WTC11 (cell line): Measurements from ENCODE around the gene RHOB. TPM values are rescaled to one million over a fixed set of nuclear protein-coding genes. Genes with fewer than 3 reads are reported as not detected.

ENCODE experiments used
- ATAC-seq: fragments of 200-7000 bp; cut with Tn5 transposase; 2 replicates; pipeline ENCODE4 v1.10.0; 2021; ENCODE audit warnings: mild to moderate bottlenecking, moderate library complexity
- CTCF ChIA-PET: fragments of 300-600 bp; sonication (Branson Sonifier 250); formaldehyde crosslinking; loops from one replicate; lab custom pipeline; 2021; ENCODE audit warnings: antibody characterized with exemption; lab: Charles Lee
- POLR2A ChIA-PET: fragments of 350-600 bp; sonication (Branson Sonifier 250); formaldehyde crosslinking; loops from one replicate; lab custom pipeline; 2021; ENCODE audit warnings: antibody characterized with exemption; lab: Charles Lee
- DNase-seq: peaks from one replicate; pipeline ENCODE4 v3.0.0; 2021; ENCODE audit warnings: low spot score
- H3K27ac Mint-ChIP-seq: 2 replicates; pipeline ENCODE4 v1.8.0; 2021; ENCODE audit warnings: mixed read lengths
- H3K27me3 Mint-ChIP-seq: 2 replicates; pipeline ENCODE4 v1.8.0; 2021; ENCODE audit warnings: low read depth, mild to moderate bottlenecking, moderate library complexity, mixed read lengths
- H3K36me3 Mint-ChIP-seq: 2 replicates; pipeline ENCODE4 v1.8.0; 2021; ENCODE audit warnings: mixed read lengths
- H3K4me1 Mint-ChIP-seq: 2 replicates; pipeline ENCODE4 v1.8.0; 2022; ENCODE audit warnings: mixed read lengths
- H3K4me3 Mint-ChIP-seq: 2 replicates; pipeline ENCODE4 v1.8.0; 2021; ENCODE audit warnings: mild to moderate bottlenecking, moderate library complexity, mixed read lengths
- H3K9me3 Mint-ChIP-seq: 2 replicates; pipeline ENCODE4 v1.8.0; 2021; ENCODE audit warnings: mixed read lengths
- ARID4B ChIP-seq: sonication (generic); formaldehyde crosslinking; IDR thresholded peaks from 2 replicates; pipeline ENCODE4 v1.8.0; 2023; ENCODE audit warnings: missing genetic modification reagents, mild to moderate bottlenecking, borderline replicate concordance
- CDX4 ChIP-seq: fragments of 250-450 bp; sonication (Bioruptor Pico); IDR thresholded peaks from 2 replicates; pipeline ENCODE4 v1.9.0; 2021; ENCODE audit warnings: moderate library complexity, mild to moderate bottlenecking, inconsistent platforms, borderline replicate concordance
- E2F1 ChIP-seq: sonication (generic); formaldehyde crosslinking; IDR thresholded peaks from 2 replicates; pipeline ENCODE4 v1.8.0; 2022; ENCODE audit warnings: mild to moderate bottlenecking, missing genetic modification reagents
- E2F4 ChIP-seq: sonication (generic); formaldehyde crosslinking; IDR thresholded peaks from 2 replicates; pipeline ENCODE4 v1.8.1; 2022; ENCODE audit warnings: low read depth, mild to moderate bottlenecking, moderate library complexity, missing genetic modification reagents, borderline replicate concordance
- E2F5 ChIP-seq: sonication (generic); formaldehyde crosslinking; IDR thresholded peaks from 2 replicates; pipeline ENCODE4 v1.8.1; 2022; ENCODE audit warnings: mild to moderate bottlenecking, moderate library complexity, missing genetic modification reagents
- ERG ChIP-seq: fragments of 250-450 bp; sonication (Bioruptor Pico); IDR thresholded peaks from 2 replicates; pipeline ENCODE4 v1.8.0; 2021; ENCODE audit warnings: mild to moderate bottlenecking
- IRF1 ChIP-seq: sonication (generic); formaldehyde crosslinking; IDR thresholded peaks from 2 replicates; pipeline ENCODE4 v1.8.0; 2023; ENCODE audit warnings: missing genetic modification reagents
- PRDM15 ChIP-seq: sonication (generic); formaldehyde crosslinking; IDR thresholded peaks from 2 replicates; pipeline ENCODE4 v1.8.0; 2022; ENCODE audit warnings: missing genetic modification reagents
- PRRX2 ChIP-seq: fragments of 250-450 bp; sonication (Bioruptor Pico); IDR thresholded peaks from 2 replicates; pipeline ENCODE4 v1.8.0; 2021; ENCODE audit warnings: mild to moderate bottlenecking
- SMAD4 ChIP-seq: sonication (generic); formaldehyde crosslinking; IDR thresholded peaks from 2 replicates; pipeline ENCODE4 v1.8.0; 2022; ENCODE audit warnings: mild to moderate bottlenecking, missing genetic modification reagents
- ZNF263 ChIP-seq: sonication (generic); formaldehyde crosslinking; IDR thresholded peaks from 2 replicates; pipeline ENCODE4 v1.8.1; 2022; ENCODE audit warnings: low read depth, mild to moderate bottlenecking, moderate library complexity, missing genetic modification reagents
- ZNF423 ChIP-seq: fragments of 250-450 bp; sonication (Bioruptor Pico); IDR thresholded peaks from 2 replicates; pipeline ENCODE4 v2.1.2; 2022; ENCODE audit warnings: mild to moderate bottlenecking, moderate library complexity
- ZNF532 ChIP-seq: fragments of 250-450 bp; sonication (Bioruptor Pico); IDR thresholded peaks from 2 replicates; pipeline ENCODE4 v1.9.0; 2021; ENCODE audit warnings: mild to moderate bottlenecking, borderline replicate concordance
- total RNA-seq: library from RNA; stranded (reverse); gene quantifications from 3 replicates; pipeline ENCODE4 v1.2.3, GENCODE V29; 2021

RHOB gene
- total RNA-seq, 1 experiment from 2014 or later, result 20.4 TPM

- TF ChIP-seq E2F1 (no peak), CDX4 (no peak), ZNF263 (CRISPR knock-in tag) (no peak), ARID4B (CRISPR knock-in tag) (no peak), ZNF423 (CRISPR knock-in tag) (no peak), PRDM15 (CRISPR knock-in tag) (no peak), E2F5 (CRISPR knock-in tag) (no peak), SMAD4 (CRISPR knock-in tag) (no peak), ZNF532 (no peak)
Observed at GRCh38 chr2:20488201-20488641, 41.3 kb downstream of the RHOB start (continued).

GRCh38 chr2:20488782-20489181 is 41.9 kb downstream of the RHOB start:
- Mint-ChIP-seq H3K4me3 (no peak overlapping the region), H3K36me3 (no peaks in the 10 kb centered on the region), H3K9me3 (no peaks in the 10 kb centered on the region), H3K4me1 (peaks cover 28% of the 10 kb centered on the region), H3K27me3 (peaks cover 24% of the 10 kb centered on the region), H3K27ac (no peak overlapping the region)
- DNase-seq (no peak), ATAC-seq (no peak)
- POLR2A ChIA-PET, result no interaction called here
- CTCF ChIA-PET, result no interaction called here
- TF ChIP-seq PRRX2 (CRISPR knock-in tag) (no peak), IRF1 (CRISPR knock-in tag) (no peak), E2F4 (no peak), ERG (CRISPR knock-in tag) (no peak)
